Putamen (tissue), 1 donor: ENCODE measurements around the gene RAB36.

Source experiments
- DNase-seq: peaks from one replicate; pipeline ENCODE4 v3.0.0-alpha.2; 2016; ENCODE audit warnings: low spot score

Gene RAB36, protein sequence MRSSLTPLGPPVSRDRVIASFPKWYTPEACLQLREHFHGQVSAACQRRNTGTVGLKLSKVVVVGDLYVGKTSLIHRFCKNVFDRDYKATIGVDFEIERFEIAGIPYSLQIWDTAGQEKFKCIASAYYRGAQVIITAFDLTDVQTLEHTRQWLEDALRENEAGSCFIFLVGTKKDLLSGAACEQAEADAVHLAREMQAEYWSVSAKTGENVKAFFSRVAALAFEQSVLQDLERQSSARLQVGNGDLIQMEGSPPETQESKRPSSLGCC

DNA sequence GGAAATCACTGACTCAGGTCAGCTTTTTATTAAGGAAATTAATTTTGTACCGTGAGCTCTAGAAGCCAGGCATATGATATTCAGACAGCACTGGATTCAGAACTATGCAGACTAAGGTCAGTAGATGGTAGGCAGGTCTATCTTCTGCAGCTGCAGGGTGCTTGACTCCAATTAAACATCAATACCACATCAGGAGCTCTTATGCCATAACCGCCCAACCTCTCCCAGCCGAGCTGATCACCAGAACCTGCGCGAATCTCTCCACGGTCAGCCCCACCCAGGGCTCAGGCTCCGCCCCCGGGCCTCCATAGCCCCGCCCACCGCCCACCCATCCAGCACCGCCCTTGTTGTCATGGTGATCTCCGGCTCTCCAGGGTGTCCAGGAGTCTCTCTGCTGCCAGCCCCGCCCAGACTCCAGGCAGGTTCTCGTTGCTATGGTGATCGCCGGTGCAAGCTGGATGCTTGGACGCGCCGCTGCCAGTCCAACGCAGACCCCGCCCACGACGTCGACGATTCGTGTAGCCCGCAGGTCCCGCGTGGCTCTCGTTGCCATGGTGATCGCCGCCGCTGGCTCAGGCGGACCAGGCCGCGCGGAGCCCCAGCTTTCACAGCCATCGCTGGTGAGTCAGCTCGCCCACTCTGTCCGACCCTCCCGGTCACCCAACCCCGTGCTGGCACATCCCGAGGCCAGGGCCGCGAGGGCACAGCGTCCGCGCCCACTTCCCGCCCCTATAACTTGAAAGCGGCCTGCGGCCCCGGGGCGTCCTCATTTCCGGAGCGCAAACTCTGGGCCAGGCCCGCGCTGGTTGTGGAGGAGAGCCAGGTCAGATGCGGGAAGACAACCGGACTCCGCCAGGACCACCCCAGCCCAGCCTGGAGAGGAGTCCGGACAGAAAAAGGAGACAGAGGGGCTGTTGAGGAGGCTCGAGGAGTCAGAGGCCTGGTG, at the start of gene RAB36:
Gene RAB36, plus strand, starts transcription at position 546 of the 946 bp plus-strand sequence. CDS start 1,140 bp downstream, outside the sequence.
- peak; percentile 92 for DNase-seq

DNA sequence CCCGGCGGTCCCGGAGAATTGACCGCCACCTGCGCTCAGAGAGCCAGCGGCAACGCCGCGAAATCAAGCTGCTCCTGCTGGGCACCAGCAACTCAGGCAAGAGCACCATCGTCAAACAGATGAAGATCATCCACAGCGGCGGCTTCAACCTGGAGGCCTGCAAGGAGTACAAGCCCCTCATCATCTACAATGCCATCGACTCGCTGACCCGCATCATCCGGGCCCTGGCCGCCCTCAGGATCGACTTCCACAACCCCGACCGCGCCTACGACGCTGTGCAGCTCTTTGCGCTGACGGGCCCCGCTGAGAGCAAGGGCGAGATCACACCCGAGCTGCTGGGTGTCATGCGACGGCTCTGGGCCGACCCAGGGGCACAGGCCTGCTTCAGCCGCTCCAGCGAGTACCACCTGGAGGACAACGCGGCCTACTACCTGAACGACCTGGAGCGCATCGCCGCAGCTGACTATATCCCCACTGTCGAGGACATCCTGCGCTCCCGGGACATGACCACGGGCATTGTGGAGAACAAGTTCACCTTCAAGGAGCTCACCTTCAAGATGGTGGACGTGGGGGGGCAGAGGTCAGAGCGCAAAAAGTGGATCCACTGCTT, 49.4 kb upstream of the RAB36 start:
- no peak for DNase-seq

GRCh38 chr22:23097412-23098229, 47.7 kb upstream of the RAB36 start:
- DNase-seq: no peak

DNA sequence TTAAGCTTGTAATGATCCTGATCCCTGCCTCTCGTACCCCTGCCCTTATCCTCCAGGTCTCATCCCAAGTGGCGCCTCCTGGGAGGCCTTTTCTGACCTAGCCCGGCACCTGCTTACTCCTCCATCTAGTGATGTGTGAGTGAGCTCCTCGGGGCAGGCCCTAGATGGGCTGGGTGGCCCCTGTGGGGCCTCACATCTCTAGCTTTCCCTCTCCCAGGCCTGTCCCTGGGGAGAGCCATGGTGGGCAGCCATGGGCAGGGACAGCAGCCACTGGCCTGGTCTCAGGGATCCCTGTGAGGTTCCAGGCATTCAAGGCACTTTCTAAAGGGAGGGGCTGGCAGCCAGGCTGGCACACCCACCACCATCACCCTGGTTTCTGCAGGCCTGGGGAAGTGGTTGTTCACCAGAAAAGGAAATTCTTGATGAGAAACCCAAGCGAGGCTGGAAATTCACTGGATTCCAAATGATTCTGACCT, 47.0 kb upstream of the RAB36 start:
- DNase-seq: no peak

GRCh38 chr22:23098718-23099530, 46.4 kb upstream of the RAB36 start:
- no peak for DNase-seq

- DNase-seq: no peak
Measured at GRCh38 chr22:23099531-23099804, 45.8 kb upstream of the RAB36 start.

DNA sequence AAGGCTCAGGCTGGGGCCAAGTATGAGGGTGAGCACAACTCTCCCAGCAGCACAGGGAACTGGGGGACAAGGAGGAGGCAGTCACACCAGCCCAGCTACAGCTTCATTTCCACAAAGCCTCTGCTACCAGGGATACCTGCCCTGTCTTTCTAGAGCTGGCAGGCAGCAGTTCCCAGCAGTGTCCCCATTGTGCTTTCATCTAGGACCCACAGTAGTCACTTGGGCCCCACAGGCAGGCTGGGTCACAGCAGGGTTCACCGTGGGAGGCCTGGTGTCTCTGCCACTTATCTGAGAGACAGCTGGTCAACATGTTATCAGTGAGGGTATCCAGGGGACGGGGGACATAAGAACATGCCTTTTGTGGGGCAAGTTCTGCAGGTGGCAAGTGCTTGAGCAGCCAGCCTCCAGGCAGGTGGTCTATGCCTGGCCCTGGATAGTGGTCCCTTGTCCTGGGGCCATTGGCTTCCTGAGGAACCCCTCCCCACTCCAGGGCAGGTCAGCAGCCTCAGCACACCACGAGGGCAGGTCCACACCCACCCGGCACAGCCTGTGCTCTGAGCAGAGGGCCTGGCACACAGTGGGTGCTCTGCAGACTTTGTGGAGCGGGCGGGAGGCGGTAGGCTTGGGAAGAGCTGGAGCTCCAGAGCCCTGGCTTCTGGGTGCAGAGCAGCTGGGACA, 45.0 kb upstream of the RAB36 start:
- no peak for DNase-seq

GRCh38 chr22:23101524-23101923, 43.8 kb upstream of the RAB36 start:
- no peak for DNase-seq

DNA sequence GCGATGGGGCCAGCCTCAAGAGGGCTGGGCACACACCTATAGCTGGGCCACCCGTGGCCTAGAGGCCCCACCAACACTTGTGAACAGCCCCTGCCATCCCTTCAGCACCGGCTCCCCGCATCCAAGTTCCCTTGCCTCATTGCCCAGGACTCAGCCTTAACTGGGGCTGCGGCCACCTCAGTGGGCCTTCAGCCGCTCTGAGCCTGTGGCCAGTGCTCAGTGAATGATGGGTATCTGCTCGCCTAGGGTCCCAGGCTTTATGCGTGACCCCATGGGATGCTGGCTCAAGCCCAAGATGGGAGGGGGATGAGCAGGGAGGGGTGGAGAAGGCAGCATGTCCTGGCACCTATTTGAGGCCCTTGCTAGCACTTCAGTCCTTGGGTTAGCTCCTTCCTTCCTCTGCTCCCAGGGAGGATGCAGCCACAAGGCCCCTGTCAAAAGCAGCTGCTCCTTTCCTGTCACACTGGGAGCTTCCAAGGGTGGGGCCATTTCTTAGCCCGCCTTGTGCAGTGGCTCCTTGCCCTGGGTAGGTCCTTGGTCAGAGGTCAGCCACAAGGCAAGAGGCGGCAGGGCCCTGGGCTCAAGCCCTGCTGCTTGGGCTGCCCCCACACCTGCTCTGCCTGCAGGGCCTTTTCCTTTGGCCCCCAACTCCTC, 43.1 kb upstream of the RAB36 start:
- no peak for DNase-seq

- DNase-seq: no peak
Measured at GRCh38 chr22:23102776-23103175, 42.5 kb upstream of the RAB36 start.

GRCh38 chr22:23103199-23103954, 41.9 kb upstream of the RAB36 start:
- DNase-seq: no peak

DNA sequence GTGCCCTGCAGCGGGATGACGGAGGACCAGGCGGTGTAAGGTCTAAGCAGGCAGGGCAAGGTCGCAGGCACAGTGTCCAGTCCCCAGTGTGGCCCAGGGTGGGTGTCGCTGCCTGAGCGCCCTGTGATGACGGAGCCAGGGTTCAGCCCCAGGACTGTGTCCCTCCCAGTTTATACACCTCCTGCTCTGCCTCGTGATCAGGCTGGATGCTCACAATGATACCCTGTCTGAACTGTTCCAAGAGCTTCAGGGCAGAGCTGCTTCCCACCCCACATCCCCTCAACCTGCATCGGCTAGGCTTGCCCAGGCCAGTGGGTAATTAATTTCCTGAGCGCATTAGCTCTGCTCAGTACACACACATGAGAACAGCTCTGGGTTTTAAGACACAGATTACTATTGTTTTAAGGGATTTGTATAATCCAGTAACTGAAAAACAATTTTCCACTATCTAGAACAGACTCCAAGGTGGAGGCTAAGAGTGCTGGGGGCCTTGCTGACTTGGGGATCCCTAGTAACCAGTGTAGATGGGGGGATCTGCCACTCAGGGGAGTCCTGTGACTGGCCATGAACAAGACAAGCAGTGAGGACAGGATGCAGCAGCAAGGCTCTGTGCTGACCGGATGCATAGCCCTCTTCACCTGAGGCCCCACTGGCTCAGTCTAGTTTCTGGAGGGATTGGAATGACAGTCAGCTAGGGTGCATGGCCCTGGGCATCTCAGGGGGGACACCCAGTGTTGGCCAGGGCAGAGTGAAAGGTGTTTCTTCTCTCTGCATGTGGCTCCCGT, 40.9 kb upstream of the RAB36 start:
- DNase-seq: no peak

DNA sequence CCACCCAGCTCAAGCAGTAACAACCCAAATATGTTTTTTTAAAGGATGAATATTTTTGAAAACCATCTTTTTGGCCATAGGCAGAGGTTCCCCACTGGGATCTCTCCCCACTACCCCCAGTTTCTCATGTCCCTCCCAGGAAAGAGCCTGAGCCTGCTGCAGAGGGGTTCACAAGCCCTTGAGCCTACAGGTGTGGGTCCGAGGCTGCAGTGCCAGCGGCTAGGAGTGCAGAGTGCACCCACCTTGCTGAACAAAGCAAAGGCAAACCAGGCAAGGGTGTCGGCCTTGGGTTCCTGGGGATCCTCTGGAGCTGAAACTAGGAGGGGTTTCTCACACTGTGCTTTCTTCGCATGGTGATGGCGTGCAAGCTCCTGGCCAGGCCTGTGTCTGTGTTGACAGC, 40.0 kb upstream of the RAB36 start:
- no peak for DNase-seq

- DNase-seq: no peak
Measured at GRCh38 chr22:23105919-23106318, 39.4 kb upstream of the RAB36 start.

GRCh38 chr22:23106344-23106743, 38.9 kb upstream of the RAB36 start:
- DNase-seq: no peak

DNA sequence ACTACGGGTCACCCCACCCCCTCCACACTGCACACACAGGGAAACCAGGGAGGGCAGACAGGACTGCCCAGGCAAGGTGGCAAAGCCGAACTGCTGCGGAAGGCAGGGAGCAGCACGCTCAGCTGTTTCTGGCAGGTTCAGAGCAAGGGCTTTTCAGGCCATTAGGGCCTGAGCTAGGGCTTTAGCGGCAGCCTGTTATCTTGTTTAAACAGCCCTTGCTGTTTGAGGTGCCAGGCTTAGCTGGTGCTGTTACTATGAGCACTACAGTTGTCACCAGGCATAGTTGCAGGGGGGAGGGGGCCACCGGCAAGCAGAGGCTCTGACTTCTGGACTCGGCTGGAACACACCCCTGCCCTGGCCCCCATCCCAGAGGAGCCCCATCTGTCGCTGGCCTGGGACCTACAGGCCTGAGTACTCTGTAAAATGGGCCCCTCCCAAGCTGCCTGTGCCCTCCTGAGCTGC, 38.3 kb upstream of the RAB36 start:
- no peak for DNase-seq

GRCh38 chr22:23107487-23108248, 37.6 kb upstream of the RAB36 start:
- DNase-seq: no peak
